ENCODE measurements around the gene ZSWIM5. TPM values are rescaled to one million over a fixed set of nuclear protein-coding genes. Genes with fewer than 3 reads are reported as not detected.

ZSWIM5 gene
- total RNA-seq, 2 experiments from 2014 or later = 1.7 to 1.9 TPM

DNA sequence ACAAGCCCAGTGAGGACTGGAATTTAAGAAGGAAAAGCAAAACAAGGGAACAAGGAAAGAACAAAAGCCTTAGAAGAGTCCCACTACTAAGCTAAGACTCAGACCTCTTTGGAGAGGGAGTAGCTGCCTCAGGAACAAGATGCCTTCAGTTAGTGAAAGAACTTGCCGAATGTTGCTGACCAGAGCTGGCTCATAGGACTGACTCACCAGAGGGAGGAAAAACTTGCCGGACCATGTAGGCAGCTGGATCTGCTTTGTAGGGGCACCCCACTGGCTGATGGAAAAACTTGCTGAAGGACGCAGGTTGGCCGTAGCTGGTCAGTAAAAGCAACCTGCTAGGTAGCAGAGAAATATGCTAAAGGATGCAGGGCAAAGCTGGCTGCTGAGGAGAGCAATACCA is 15.3 kb upstream of the ZSWIM5 start:
- Mint-ChIP-seq H3K27me3 (peaks cover 2% of the 10 kb centered on the region), H3K9me3 (no peaks in the 10 kb centered on the region), H3K4me1 (no peaks in the 10 kb centered on the region), H3K4me3 (no peak overlapping the region), H3K27ac (no peak overlapping the region), H3K36me3 (no peaks in the 10 kb centered on the region)
- POLR2A ChIA-PET = no interaction called here
- DNase-seq = no peak
- no peak for ATAC-seq (ENCODE audit: low read depth)

DNA sequence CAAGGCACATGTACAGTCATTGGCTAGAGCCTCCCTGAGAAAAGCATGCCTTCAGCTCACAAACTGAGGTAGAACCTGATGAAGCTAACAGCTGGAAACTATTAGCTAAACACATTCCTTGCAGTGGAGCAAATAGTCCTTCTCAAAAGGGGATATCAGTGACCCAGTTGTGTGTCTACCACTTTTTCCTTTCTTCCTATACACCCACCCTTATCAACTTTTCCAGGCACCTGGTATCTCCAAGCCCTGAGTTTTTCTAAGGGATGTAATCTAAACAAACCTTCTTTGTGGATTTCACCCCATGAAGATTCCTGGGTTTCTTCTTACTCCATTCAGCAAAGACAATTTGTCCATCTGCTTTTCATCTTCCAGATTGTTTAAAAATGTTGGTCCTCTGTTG is 10.5 kb upstream of the ZSWIM5 start:
- no peak overlapping the region for H3K4me3 Mint-ChIP-seq
- H3K36me3 Mint-ChIP-seq = no peaks in the 10 kb centered on the region
- no peak for DNase-seq
- ATAC-seq (ENCODE audit: low read depth) = no peak
- no peaks in the 10 kb centered on the region for H3K4me1 Mint-ChIP-seq
- H3K27ac Mint-ChIP-seq = no peak overlapping the region
- no peaks in the 10 kb centered on the region for H3K9me3 Mint-ChIP-seq
- POLR2A ChIA-PET = no interaction called here
- H3K27me3 Mint-ChIP-seq = peaks cover 5% of the 10 kb centered on the region

DNA sequence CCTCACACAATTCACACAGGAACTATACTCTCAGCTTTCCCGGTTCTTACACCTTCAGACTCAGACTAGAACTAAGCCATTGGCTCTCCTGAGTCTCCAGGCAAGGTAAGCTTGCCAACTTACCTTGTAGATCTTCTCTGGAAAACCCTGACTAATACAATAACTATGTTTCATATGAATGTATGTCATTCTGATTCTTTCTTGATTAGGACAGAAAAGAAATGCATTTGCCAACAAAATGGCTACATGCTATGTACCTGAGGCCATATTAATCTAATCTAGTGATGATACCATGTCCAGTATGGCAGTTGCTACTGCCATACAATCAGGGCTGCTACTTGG is 9.8 kb upstream of the ZSWIM5 start:
- POLR2A ChIA-PET = no interaction called here
- Mint-ChIP-seq H3K9me3 (no peaks in the 10 kb centered on the region), H3K4me3 (no peak overlapping the region), H3K27ac (no peak overlapping the region), H3K4me1 (no peaks in the 10 kb centered on the region), H3K36me3 (no peaks in the 10 kb centered on the region), H3K27me3 (peaks cover 5% of the 10 kb centered on the region)
- ATAC-seq (ENCODE audit: low read depth) (no peak), DNase-seq (no peak)

DNA sequence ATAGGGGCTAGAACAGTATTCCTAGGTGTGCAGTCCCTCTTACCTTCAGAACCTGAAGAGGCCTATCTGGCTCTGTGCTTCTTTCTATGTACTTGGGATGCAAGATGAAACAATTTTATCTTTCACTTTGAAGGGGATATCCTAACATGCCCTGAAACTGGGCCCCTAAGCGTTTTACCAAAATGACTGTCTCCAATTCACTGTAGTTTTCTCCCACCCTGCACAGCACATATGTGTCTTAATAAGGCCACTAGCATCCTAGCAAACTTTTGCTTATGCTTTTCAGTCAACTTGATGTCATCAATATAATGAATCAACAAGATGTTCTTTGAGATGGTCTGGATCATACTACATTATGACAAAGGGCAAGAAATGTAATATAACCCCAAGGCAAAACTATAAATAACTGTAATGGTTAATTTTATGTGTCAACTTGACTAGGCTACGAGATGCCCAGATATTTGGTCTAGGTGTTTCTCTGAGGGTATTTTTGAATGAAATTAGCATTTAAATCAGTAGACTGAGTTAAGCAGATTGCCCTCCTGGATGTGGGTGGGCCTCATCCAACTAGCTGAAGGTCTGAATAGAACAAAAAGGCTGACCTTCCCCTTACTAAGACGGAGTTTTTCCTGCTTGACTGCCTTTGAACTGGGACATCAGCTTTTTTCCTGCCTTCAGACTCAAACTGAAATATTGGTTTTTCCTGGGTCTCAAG is 9.2 kb upstream of the ZSWIM5 start:
- H3K36me3 Mint-ChIP-seq = no peaks in the 10 kb centered on the region
- no peak for DNase-seq
- no peaks in the 10 kb centered on the region for H3K4me1 Mint-ChIP-seq
- no peaks in the 10 kb centered on the region for H3K9me3 Mint-ChIP-seq
- H3K27me3 Mint-ChIP-seq = peaks cover 5% of the 10 kb centered on the region
- H3K4me3 Mint-ChIP-seq = no peak overlapping the region
- H3K27ac Mint-ChIP-seq = no peak overlapping the region
- no peak for ATAC-seq (ENCODE audit: low read depth)
- POLR2A ChIA-PET = no interaction called here

DNA sequence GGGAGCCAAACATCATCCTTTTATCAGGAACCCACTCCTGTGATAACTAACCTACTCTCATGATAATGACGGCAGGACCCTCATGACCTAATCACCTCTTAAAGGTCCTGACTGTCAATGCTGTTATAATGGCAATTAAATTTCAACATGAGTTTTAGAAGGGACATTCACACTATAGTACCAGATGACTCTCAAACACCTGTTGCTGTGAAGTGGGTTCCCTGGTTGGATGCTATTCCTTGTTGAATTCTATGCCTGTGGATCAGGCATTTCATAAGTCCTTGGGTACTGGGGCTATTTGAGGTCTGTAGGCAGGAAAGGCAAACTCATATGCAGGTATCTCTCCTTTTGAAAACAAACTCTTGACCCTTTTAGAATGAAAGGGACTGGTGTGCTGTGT is 7.5 kb upstream of the ZSWIM5 start:
- Mint-ChIP-seq H3K27ac (no peak overlapping the region), H3K4me1 (no peaks in the 10 kb centered on the region), H3K9me3 (no peaks in the 10 kb centered on the region), H3K36me3 (no peaks in the 10 kb centered on the region), H3K27me3 (peaks cover 15% of the 10 kb centered on the region), H3K4me3 (no peak overlapping the region)
- DNase-seq = no peak
- no peak for ATAC-seq (ENCODE audit: low read depth)
- POLR2A ChIA-PET = no interaction called here

DNA sequence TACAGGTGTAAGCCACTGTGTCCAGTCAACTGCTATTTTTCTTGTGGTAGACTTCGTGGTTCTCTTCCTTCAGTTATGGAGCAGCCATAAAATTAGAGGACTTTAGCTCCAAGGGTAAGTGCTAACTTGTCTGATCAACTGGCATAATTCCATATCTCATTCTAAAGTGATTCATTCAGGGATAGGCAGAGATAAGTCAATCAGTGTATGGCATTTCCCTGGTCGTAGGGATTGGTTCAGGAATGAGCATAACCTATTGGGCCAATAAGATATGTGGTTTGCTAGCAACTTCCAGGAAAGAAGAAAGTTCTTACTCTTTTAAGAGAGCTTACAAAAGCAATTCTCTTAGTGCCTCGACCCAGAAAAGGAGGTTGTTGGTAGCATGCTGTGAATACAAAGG is 4.7 kb upstream of the ZSWIM5 start:
- H3K4me1 Mint-ChIP-seq = peaks cover 9% of the 10 kb centered on the region

DNA sequence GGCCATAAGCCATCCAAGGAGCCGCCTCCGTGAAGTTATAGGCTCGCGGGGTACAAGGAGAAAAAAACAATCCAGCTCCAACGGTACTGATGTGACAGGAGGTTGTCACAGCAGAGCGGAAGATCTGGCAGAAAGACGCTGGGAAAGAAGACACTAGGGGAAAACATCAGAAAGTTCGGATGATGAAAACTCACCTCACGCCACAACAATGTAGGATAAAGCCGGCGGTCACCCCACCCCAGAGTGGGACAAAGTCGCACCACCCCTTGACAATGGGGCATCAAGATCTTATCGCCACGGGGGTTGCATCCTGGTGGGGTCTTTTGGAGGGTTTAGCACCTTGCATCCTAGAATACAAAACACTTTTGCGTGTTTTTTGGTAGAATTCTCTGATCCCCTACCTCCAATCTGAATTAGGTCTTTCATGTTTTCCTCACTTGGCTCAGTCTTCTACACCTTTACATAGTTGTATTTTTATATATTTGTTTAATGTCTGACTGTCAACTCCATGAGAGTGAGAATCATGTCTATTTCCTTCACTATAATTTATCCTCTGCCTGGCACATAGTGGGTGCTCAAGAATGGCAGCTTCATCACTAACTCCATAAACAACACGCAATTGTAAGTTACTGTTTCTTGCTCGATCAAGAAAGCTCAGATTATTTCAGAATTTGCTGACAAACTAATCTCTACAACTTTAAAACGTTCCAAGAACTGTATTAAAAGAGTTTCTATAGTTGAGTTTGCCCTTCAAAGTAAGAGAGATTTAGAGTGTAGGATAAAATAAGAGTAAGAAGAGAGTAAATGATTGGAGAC is 611 bp upstream of the ZSWIM5 start:
- Mint-ChIP-seq H3K27me3 (peaks cover 65% of the 10 kb centered on the region), H3K4me3 (peak overlapping the region; percentile 84), H3K4me1 (peaks cover 14% of the 10 kb centered on the region), H3K36me3 (no peaks in the 10 kb centered on the region), H3K27ac (peak overlapping the region; percentile 50), H3K9me3 (no peaks in the 10 kb centered on the region)
- POLR2A ChIA-PET = interaction anchor here (0.9 kb wide), 1 partner anchor 196 kb away, joined by 3 read pairs; the partner anchor contains the start of gene HECTD3
- DNase-seq = no peak
- no peak for ATAC-seq (ENCODE audit: low read depth)

More for the DNA sequence above, 4.7 kb upstream of the ZSWIM5 start:
- no peaks in the 10 kb centered on the region for H3K36me3 Mint-ChIP-seq
- H3K27ac Mint-ChIP-seq = no peak overlapping the region
- peaks cover 36% of the 10 kb centered on the region for H3K27me3 Mint-ChIP-seq
- no peak overlapping the region for H3K4me3 Mint-ChIP-seq
- POLR2A ChIA-PET = no interaction called here
- no peaks in the 10 kb centered on the region for H3K9me3 Mint-ChIP-seq
- ATAC-seq (ENCODE audit: low read depth) = no peak
- no peak for DNase-seq

DNA sequence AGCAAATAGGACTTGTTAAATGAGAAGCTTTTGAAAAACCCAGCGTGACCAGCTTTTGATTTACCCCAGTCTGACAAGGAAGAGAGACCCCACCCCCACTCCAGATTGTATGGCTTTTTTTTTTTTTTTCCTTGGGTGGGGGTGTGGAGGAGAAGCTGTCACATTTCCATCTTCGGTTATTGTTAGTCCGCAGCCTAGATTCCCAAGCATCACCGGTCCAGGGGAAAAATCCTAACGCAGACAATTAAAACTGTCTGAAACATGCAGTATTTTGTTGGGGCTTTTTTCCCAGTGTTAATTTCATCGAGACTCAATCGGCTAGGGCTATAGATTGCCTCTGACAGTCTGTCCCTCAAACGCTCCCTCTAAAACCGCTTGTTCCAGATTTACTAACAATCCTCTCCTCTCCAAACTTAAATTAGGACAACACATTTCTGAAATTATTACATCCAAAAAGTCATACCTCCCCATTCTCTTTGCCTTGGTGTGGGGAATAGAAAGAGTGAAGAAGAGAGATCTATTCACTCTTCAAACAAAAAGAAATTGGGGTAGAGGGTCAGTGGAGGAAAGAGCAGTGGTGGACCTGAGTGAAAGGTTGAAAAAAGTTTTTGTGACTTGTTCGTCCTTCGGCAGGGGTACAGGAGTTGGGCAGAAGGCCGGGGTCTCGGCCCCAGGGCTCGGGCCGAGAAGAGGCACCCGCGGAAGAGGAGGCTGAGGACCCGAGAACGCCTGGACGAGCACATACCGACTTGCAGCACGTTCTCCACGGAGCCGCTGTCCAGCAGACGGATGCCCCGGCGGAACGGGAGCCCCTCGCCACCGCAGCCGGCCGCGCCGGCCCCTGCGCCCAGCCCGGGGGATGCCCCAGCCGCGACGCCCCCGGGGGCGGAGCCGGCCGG is 1.1 kb downstream of the ZSWIM5 start:
- Mint-ChIP-seq H3K4me1 (peaks cover 14% of the 10 kb centered on the region), H3K27me3 (peaks cover 73% of the 10 kb centered on the region), H3K9me3 (no peaks in the 10 kb centered on the region), H3K27ac (peak overlapping the region; percentile 70), H3K4me3 (peak overlapping the region; percentile 86), H3K36me3 (no peaks in the 10 kb centered on the region)
- POLR2A ChIA-PET = interaction anchor here (0.9 kb wide), 1 partner anchor 195 kb away, joined by 3 read pairs; the partner anchor contains the start of gene HECTD3
- DNase-seq (peak; percentile 49), ATAC-seq (ENCODE audit: low read depth) (no peak)

DNA sequence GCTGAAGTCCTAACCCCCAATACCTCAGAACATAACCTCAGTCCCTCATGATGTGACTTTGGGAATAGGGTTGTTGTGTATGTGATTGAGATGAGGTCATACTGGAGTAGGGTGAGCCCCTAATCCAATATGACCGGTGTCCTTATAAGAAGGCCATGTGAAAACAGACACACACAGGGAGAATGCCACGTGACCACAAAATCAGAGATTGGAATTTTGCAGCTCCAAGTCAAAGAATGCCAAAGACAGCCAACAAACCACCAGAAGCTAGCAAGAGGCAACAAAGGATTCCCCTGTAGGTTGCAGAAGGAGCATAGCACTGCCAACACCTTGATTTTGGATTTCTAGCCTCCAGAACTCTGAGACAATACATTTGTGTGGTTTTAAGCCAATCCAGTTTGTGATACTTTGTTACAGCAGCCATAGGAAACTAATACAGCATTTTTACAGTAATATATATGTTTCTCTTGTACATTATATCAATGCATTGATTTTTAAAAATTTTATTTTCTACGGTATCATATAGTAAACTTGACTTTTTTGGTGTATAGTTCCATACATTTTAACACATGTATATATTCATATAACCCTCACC is 5.4 kb downstream of the ZSWIM5 start:
- Mint-ChIP-seq H3K27me3 (peaks cover 49% of the 10 kb centered on the region), H3K36me3 (no peaks in the 10 kb centered on the region), H3K4me3 (no peak overlapping the region), H3K4me1 (peaks cover 6% of the 10 kb centered on the region), H3K9me3 (peaks cover 2% of the 10 kb centered on the region), H3K27ac (no peak overlapping the region)
- DNase-seq (no peak), ATAC-seq (ENCODE audit: low read depth) (no peak)
- POLR2A ChIA-PET = no interaction called here

DNA sequence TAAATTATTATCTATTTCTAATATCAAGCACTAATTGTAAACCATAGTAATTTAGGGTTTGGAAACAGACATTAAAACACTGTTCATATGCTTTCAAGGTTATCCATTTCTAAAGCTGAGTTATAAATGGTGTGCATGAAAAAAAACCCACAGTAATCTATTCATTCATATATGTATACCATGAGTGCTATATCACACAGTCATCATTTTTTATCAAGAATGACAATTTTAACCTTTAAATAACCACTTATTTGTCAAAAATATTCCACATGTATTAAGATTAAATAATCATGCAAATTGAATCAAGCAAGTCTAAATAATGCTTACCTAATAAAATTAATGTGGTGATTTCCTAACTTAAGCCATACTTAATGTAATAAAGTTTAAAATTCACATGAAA is 6.0 kb downstream of the ZSWIM5 start:
- Mint-ChIP-seq H3K27me3 (peaks cover 48% of the 10 kb centered on the region), H3K27ac (no peak overlapping the region), H3K9me3 (peaks cover 2% of the 10 kb centered on the region), H3K36me3 (no peaks in the 10 kb centered on the region), H3K4me3 (no peak overlapping the region), H3K4me1 (peaks cover 5% of the 10 kb centered on the region)
- no peak for DNase-seq
- ATAC-seq (ENCODE audit: low read depth) = no peak
- POLR2A ChIA-PET = no interaction called here

DNA sequence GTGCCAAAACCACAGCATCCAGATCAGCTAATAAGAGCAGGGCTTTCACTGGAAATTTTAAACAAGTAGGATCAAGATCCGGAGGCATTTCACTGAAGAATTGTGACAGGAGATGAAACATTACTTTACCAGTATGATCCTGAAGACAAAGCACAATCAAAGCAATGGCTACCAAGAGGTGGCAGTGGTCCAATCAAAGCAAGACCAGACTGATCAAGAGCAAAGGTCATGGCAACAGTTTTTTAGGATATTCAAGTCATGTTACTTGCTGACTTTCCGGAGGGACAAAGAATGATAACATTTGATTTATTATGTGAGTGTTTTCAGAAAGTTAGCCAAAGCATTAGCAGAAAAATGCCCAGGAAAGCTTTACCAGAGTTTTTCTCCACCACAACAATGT is 8.2 kb downstream of the ZSWIM5 start:
- Mint-ChIP-seq H3K9me3 (peaks cover 2% of the 10 kb centered on the region), H3K36me3 (no peaks in the 10 kb centered on the region), H3K4me1 (no peaks in the 10 kb centered on the region), H3K27ac (no peak overlapping the region), H3K4me3 (no peak overlapping the region), H3K27me3 (peaks cover 27% of the 10 kb centered on the region)
- POLR2A ChIA-PET = no interaction called here
- ATAC-seq (ENCODE audit: low read depth) (no peak), DNase-seq (no peak)

DNA sequence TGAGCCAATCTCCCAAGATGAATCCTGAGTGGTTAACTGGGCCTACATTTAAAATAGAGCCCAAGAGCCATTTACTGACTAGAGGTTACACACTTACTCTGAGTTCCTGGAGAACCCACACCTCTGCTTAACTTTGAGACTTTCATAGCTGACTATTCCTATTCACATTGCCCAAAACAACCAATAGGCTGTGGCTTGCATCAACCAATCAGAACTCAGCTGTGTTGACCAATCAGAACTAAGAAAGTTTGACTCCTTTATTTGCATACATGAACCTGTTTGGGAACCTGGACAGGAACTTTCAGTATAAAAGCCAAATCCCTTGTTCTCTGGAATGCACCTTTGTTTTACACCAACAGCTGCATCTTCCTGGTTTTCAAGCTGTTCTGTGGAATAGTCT is 9.5 kb downstream of the ZSWIM5 start:
- no peaks in the 10 kb centered on the region for H3K36me3 Mint-ChIP-seq

DNA sequence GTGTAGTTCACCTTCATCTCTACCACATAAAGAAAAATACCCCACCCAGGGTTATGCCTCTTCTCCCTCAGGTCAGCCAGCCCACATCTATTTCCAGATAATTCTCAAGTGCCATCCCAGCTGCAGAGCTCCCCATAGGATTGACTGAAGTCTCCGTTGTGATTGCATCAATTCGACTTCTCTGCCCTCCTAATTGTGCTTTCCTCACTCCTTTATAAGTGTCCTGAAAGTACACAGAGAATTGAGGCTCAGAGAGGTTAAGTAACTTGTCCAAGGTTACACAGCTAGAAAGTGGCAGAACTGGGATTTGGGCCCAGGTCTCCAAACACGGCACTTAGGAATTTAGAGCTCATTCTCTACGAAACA is 15.0 kb downstream of the ZSWIM5 start:
- H3K36me3 Mint-ChIP-seq = no peaks in the 10 kb centered on the region
- ATAC-seq (ENCODE audit: low read depth) (no peak), DNase-seq (no peak)
- no peak overlapping the region for H3K27ac Mint-ChIP-seq
- no peaks in the 10 kb centered on the region for H3K4me1 Mint-ChIP-seq
- peaks cover 2% of the 10 kb centered on the region for H3K27me3 Mint-ChIP-seq
- POLR2A ChIA-PET = no interaction called here
- H3K4me3 Mint-ChIP-seq = no peak overlapping the region
- H3K9me3 Mint-ChIP-seq = no peaks in the 10 kb centered on the region

More for the DNA sequence above, 9.5 kb downstream of the ZSWIM5 start:
- POLR2A ChIA-PET = no interaction called here
- Mint-ChIP-seq H3K4me1 (no peaks in the 10 kb centered on the region), H3K4me3 (no peak overlapping the region), H3K27ac (no peak overlapping the region), H3K27me3 (peaks cover 17% of the 10 kb centered on the region), H3K9me3 (peaks cover 2% of the 10 kb centered on the region)
- DNase-seq = no peak
- ATAC-seq (ENCODE audit: low read depth) = no peak
